Hepatocyte (in vitro differentiated cells): ENCODE measurements around the gene TRRAP. TPM values are rescaled to one million over a fixed set of nuclear protein-coding genes. Genes with fewer than 3 reads are reported as not detected.

Experiments
- DNase-seq: peaks from one replicate; pipeline ENCODE4 v3.0.0-alpha.2; 2016; ENCODE audit warnings: low spot score
- H2AFZ ChIP-seq: fragments of 200-600 bp; sonication (generic); 2 replicates; pipeline ENCODE4 v1.6.0; 2016; ENCODE audit warnings: antibody characterized with exemption, mild to moderate bottlenecking
- H3K27ac ChIP-seq: fragments of 200-600 bp; sonication (generic); 2 replicates; pipeline ENCODE4 v1.5.1; 2016; ENCODE audit warnings: mild to moderate bottlenecking
- H3K27me3 ChIP-seq: fragments of 200-600 bp; sonication (generic); 2 replicates; pipeline ENCODE4 v1.6.1; 2016
- H3K36me3 ChIP-seq: fragments of 200-600 bp; sonication (generic); replicated peaks from 2 replicates; pipeline ENCODE4 v1.5.1; 2016; ENCODE audit warnings: low read depth; ENCODE audit not compliant: insufficient read depth
- H3K4me1 ChIP-seq: fragments of 200-600 bp; sonication (generic); 2 replicates; pipeline ENCODE4 v1.5.1; 2016; ENCODE audit warnings: mild to moderate bottlenecking, moderate library complexity; ENCODE audit not compliant: insufficient read depth
- H3K4me2 ChIP-seq: fragments of 200-600 bp; sonication (generic); 2 replicates; pipeline ENCODE4 v1.6.0; 2016
- H3K4me3 ChIP-seq: fragments of 200-600 bp; sonication (generic); 2 replicates; pipeline ENCODE4 v1.5.1; 2016; ENCODE audit warnings: mild to moderate bottlenecking
- H3K79me2 ChIP-seq: fragments of 200-600 bp; sonication (generic); 2 replicates; pipeline ENCODE4 v1.6.0; 2017; ENCODE audit warnings: mild to moderate bottlenecking
- H3K9me2 ChIP-seq: fragments of 200-600 bp; sonication (generic); replicated peaks from 2 replicates; pipeline ENCODE4 v1.6.0; 2017; ENCODE audit warnings: mild to moderate bottlenecking; ENCODE audit not compliant: insufficient read depth
- H3K9me3 ChIP-seq: fragments of 200-600 bp; sonication (generic); 2 replicates; pipeline ENCODE4 v1.5.1; 2016; ENCODE audit warnings: low read depth, mild to moderate bottlenecking
- H4K20me1 ChIP-seq: fragments of 200-600 bp; sonication (generic); 2 replicates; pipeline ENCODE4 v1.6.0; 2016; ENCODE audit warnings: mild to moderate bottlenecking; ENCODE audit not compliant: insufficient read depth, poor library complexity, severe bottlenecking
- EZH2 ChIP-seq: fragments of 200-600 bp; sonication (generic); IDR thresholded peaks from 2 replicates; pipeline ENCODE4 v1.6.1; 2016; ENCODE audit warnings: antibody characterized with exemption, mild to moderate bottlenecking, borderline replicate concordance
- EZH2phosphoT487 ChIP-seq: fragments of 200-600 bp; sonication (generic); IDR thresholded peaks from one replicate; pipeline ENCODE4 v1.6.1; 2018; ENCODE audit warnings: antibody characterized with exemption, mild to moderate bottlenecking, low read depth, moderate library complexity; ENCODE audit not compliant: unreplicated experiment, severe bottlenecking
- WGBS: methylation state at CpG from one replicate; pipeline ENCODE4 v1.1.6; 2016; ENCODE audit warnings: low lambda C conversion rate; ENCODE audit errors: missing lambda C conversion rate; 5-methylcytosine and 5-hydroxymethylcytosine counted together
- polyA plus RNA-seq: library from polyadenylated mRNA; unstranded; fragments of >200 nt; fragmentation: Nextera tagmentation; extraction: Ambion mirVana; gene quantifications from 2 replicates; pipeline ENCODE4 v1.2.1, GENCODE V29; 2016
- total RNA-seq: library from RNA; depleted of rRNA; stranded (reverse); fragments of >200 nt; gene quantifications from 2 replicates; pipeline ENCODE4 v1.2.3, GENCODE V29; 2014
- TF ChIP-seq, protein P1 (sequence below): fragments of 200-600 bp; sonication (generic); IDR thresholded peaks from 2 replicates; pipeline ENCODE4 v1.5.1; 2016; ENCODE audit warnings: antibody characterized with exemption, mild to moderate bottlenecking; ENCODE audit not compliant: poor library complexity

The TRRAP gene
- total and polyA plus RNA-seq, 2 experiments from 2014 or later: 6.1 to 25.1 TPM

DNA sequence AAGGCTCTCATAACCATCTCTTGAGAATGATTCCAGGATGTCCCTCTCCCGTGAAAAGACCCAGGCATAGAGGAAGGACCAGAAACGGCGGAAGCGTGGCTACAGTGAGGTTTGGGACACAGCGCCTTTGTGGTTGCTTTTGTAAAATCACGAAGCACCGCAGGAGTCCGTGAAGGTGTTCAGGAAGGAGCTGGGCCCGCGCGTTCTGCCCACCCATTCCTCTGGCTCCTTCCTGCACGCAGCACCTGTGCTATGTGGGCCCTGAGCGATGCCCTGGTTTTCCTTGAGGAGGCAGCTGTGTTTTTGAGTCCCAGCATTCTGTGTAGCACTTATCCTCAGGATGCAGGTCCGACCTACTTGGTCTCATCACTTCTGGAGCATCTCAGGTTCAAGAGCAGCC, 112.8 kb downstream of the TRRAP start:
- 99% methylated on average over 14 of the region's 14 CpGs for WGBS
- H2AFZ ChIP-seq: no peak overlapping the region
- peaks cover 2% of the 10 kb centered on the region for H3K36me3 ChIP-seq

DNA sequence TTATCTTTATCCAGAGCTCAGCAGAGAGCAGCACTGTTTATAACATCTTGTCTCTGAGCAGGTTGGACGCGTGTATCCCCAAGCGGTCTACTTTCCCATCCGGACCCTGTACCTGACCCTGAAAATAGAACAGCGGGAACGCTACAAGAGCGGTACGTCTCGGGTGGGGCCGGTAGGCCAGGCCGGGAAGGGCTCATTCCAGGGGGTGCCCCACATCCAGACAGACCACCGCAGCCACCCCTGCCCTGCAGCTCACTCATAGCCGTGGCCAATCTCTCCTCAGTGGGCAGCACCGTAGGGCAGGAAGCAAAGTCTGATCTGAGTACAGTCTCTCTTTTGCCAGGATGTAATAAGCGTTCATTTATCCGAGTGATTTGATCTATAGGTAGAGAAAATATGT, 113.7 kb downstream of the TRRAP start:
- no peak overlapping the region for H2AFZ ChIP-seq
- no peak for DNase-seq
- no peaks in the 10 kb centered on the region for H3K4me1 ChIP-seq
- H3K79me2 ChIP-seq: no peaks in the 10 kb centered on the region
- H3K27me3 ChIP-seq: no peaks in the 10 kb centered on the region
- H3K9me2 ChIP-seq: no peaks in the 10 kb centered on the region
- no peaks in the 10 kb centered on the region for H4K20me1 ChIP-seq
- H3K36me3 ChIP-seq: peaks cover 2% of the 10 kb centered on the region
- no peak overlapping the region for H3K4me3 ChIP-seq
- H3K27ac ChIP-seq: no peak overlapping the region
- 97% methylated on average over 16 of the region's 16 CpGs for WGBS
- H3K4me2 ChIP-seq: no peak overlapping the region
- H3K9me3 ChIP-seq: no peaks in the 10 kb centered on the region
- TF ChIP-seq EZH2 (no peak), EZH2phosphoT487 (no peak)
- TF ChIP-seq, protein P1, sequence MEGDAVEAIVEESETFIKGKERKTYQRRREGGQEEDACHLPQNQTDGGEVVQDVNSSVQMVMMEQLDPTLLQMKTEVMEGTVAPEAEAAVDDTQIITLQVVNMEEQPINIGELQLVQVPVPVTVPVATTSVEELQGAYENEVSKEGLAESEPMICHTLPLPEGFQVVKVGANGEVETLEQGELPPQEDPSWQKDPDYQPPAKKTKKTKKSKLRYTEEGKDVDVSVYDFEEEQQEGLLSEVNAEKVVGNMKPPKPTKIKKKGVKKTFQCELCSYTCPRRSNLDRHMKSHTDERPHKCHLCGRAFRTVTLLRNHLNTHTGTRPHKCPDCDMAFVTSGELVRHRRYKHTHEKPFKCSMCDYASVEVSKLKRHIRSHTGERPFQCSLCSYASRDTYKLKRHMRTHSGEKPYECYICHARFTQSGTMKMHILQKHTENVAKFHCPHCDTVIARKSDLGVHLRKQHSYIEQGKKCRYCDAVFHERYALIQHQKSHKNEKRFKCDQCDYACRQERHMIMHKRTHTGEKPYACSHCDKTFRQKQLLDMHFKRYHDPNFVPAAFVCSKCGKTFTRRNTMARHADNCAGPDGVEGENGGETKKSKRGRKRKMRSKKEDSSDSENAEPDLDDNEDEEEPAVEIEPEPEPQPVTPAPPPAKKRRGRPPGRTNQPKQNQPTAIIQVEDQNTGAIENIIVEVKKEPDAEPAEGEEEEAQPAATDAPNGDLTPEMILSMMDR: no peak

More for the DNA sequence above, 112.8 kb downstream of the TRRAP start:
- Histone ChIP-seq H3K27ac (no peak overlapping the region), H3K4me1 (no peaks in the 10 kb centered on the region), H3K27me3 (no peaks in the 10 kb centered on the region), H3K9me2 (no peaks in the 10 kb centered on the region), H4K20me1 (no peaks in the 10 kb centered on the region), H3K4me2 (no peak overlapping the region), H3K79me2 (no peaks in the 10 kb centered on the region), H3K4me3 (no peak overlapping the region), H3K9me3 (no peaks in the 10 kb centered on the region)
- DNase-seq: no peak
- TF ChIP-seq EZH2 (no peak), EZH2phosphoT487 (no peak)
- TF ChIP-seq, protein P1: no peak

DNA sequence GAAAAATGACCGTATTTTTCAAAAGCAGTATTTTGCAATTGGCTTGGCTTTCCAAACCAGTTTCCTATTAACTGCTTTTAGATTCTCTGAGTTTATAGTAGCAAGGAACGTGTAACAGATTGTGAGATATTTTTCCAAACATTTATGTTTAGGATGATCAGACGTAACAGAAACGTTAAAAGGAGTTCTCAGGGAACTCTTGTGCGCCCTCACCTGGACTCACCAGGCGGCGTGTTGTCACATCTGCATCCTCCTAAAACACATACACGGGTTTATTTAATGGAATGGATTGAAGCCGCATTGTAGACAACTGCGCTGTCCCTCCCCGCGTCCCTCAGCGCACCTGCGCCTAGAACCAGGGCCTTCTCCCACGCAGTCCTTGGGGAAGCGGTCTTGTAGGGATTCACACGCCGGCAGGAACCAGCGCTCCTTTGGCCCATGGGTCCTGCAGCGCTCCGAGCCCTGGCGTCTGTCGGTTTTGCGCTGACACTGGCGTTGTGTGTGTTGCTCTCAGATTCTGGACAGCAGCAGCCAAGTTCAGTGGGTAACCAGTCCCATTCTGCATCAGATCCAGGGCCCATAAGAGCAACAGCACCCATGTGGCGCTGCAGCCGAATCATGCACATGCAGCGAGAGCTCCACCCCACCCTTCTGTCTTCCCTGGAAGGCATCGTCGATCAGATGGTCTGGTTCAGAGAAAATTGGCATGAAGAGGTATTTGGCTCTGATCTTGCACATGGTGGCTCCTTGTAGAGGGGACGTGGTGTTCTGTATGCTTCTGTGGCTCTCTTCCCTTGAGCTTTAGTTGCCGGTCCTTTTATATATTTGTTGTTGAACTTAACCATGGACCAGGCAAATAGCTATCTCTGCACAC, 114.9 kb downstream of the TRRAP start:
- Histone ChIP-seq H3K36me3 (peaks cover 2% of the 10 kb centered on the region), H3K4me3 (no peak overlapping the region), H2AFZ (no peak overlapping the region), H3K9me3 (no peaks in the 10 kb centered on the region), H3K27me3 (no peaks in the 10 kb centered on the region), H3K27ac (no peak overlapping the region), H3K4me2 (no peak overlapping the region), H3K4me1 (no peaks in the 10 kb centered on the region), H3K9me2 (no peaks in the 10 kb centered on the region), H3K79me2 (no peaks in the 10 kb centered on the region), H4K20me1 (no peaks in the 10 kb centered on the region)
- no peak for TF ChIP-seq EZH2phosphoT487
- TF ChIP-seq, protein P1: no peak
- no peak for TF ChIP-seq EZH2
- no peak for DNase-seq
- 96% methylated on average over 32 of the region's 32 CpGs for WGBS
